ENCODE results near the gene SGCA. TPM values are rescaled to one million over a fixed set of nuclear protein-coding genes. Genes with fewer than 3 reads are reported as not detected.

SGCA gene
- total and polyA plus RNA-seq, 2 of the 8 experiments (the other 6 are each of a cell fraction or from before 2014, with no cell fraction given) = 0.12 TPM; not detected in 1

- no peak overlapping the region for H3K23ac ChIP-seq (ENCODE audit: insufficient read length)
- POLR2A ChIA-PET (ENCODE audit: partially characterized antibody) = interaction anchor here (1.3 to 2.6 kb wide), 4 partner anchors 8 to 25 kb away, joined by 4 to 9 read pairs (median 7); no protein-coding TSS in a partner anchor
- no peak overlapping the region for H4K8ac ChIP-seq (ENCODE audit: extremely low read depth, insufficient read depth, low read length)
- H3K14ac ChIP-seq (ENCODE audit: insufficient read length) = no peak overlapping the region
- peaks cover 8% of the 10 kb centered on the region for H3K79me1 ChIP-seq (ENCODE audit: low read depth, low read length)
- no peak overlapping the region for H3K56ac ChIP-seq (replicated peaks; ENCODE audit: insufficient read length, low read depth, low read length)
- no peak overlapping the region for H2AK5ac ChIP-seq (ENCODE audit: low read depth, low read length)
- H2BK5ac ChIP-seq (ENCODE audit: low read depth, low read length) = no peak overlapping the region
- H2BK15ac ChIP-seq (ENCODE audit: low read length) = no peak overlapping the region
- no peak overlapping the region for H3K27ac ChIP-seq (ENCODE audit: low read depth, low read length)
- no peak overlapping the region for H4K91ac ChIP-seq (replicated peaks; ENCODE audit: insufficient read length, low read length)
- peaks cover 0 to 6% (median 0%) of the 10 kb centered on the region in 4 experiments; a peak in 1 of 8 replicates for H3K36me3 ChIP-seq (ENCODE audit: control insufficient read depth in 2 of 4, insufficient read depth in 4 of 4, low read length in 3 of 4)
- H3K9ac ChIP-seq (replicated peaks in 1 of 4; ENCODE audit: extremely low read depth in 1 of 4, low read depth in 3 of 4, low read length in 3 of 4) = no peak overlapping the region
- FAIRE-seq = no peak
- H2AFZ ChIP-seq (ENCODE audit: low read length) = no peak overlapping the region
- WGBS, 2 experiments (ENCODE audit: extremely low coverage in 1 of 2, insufficient coverage in 1 of 2, insufficient read length in 1 of 2, insufficient replicate concordance in 2 of 2, low coverage in 1 of 2, low lambda C conversion rate in 2 of 2, missing lambda C conversion rate in 1 of 2) = 20% methylated on average over 14 of the region's 25 CpGs; no CpG with 5 or more reads in 1 of the 2 experiments
- peak overlapping the region; percentile 87 to 88 for H3K4me2 ChIP-seq (ENCODE audit: insufficient read depth in 1 of 2, low read depth in 2 of 2, low read length in 2 of 2)
- no peak overlapping the region for H3K4ac ChIP-seq (replicated peaks; ENCODE audit: insufficient read length, low read depth, low read length)
- no peak for DNase-seq (ENCODE audit: low read depth in 1 of 2, low spot score in 2 of 2)
- H3K4me1 ChIP-seq (replicated peaks in 1 of 4; ENCODE audit: control insufficient read depth in 3 of 4, insufficient read depth in 4 of 4, low read length in 3 of 4) = peaks cover 0 to 34% (median 16%) of the 10 kb centered on the region in 4 experiments; a peak in 6 of 7 replicates
- H2BK12ac ChIP-seq (ENCODE audit: low read depth, low read length) = peak overlapping the region; percentile 81; the same call in 1 of the 2 replicates
- CTCF ChIA-PET (ENCODE audit: partially characterized antibody) = interaction anchor here (0.5 to 21.5 kb wide), 15 partner anchors 10 to 204 kb away, joined by 3 to 299 read pairs (median 5); partner anchors contain the start of genes COL1A1, SAMD14 and SGCA
- H3K9me3 ChIP-seq (ENCODE audit: insufficient read depth in 2 of 2, low read depth in 1 of 2, low read length in 1 of 2) = no peaks in the 10 kb centered on the region
- no peak overlapping the region for H2BK120ac ChIP-seq (replicated peaks; ENCODE audit: low read depth, low read length)
- peak overlapping the region; percentile 15 for H3K18ac ChIP-seq (ENCODE audit: extremely low read depth, low read length)
- H3K79me2 ChIP-seq (ENCODE audit: control insufficient read depth in 1 of 2, insufficient read depth in 2 of 2, low read length in 2 of 2) = no peaks in the 10 kb centered on the region; a peak in 1 of 4 replicates
- H4K5ac ChIP-seq (ENCODE audit: insufficient read length, low read depth, low read length) = no peak overlapping the region
- peaks cover 5 to 16% of the 10 kb centered on the region in 2 experiments for H4K20me1 ChIP-seq (replicated peaks in 1 of 2; ENCODE audit: control insufficient read depth in 1 of 2, insufficient read depth in 2 of 2, low read length in 2 of 2)
- peaks cover 30% of the 10 kb centered on the region for H3K23me2 ChIP-seq (ENCODE audit: low read depth, low read length)
- no peak overlapping the region for H2BK20ac ChIP-seq (ENCODE audit: low read length)
- peak overlapping the region; percentile 30 to 64 (median 48) for H3K4me3 ChIP-seq (ENCODE audit: extremely low read depth in 1 of 4, insufficient read depth in 2 of 4, low read depth in 3 of 4, low read length in 4 of 4)
- H3K27me3 ChIP-seq (replicated peaks in 1 of 4; ENCODE audit: control insufficient read depth in 3 of 4, extremely low read depth in 1 of 4, insufficient read depth in 3 of 4, low read length in 3 of 4) = peaks cover 2 to 17% (median 15%) of the 10 kb centered on the region in 4 experiments; a peak in 6 of 7 replicates
- TF ChIP-seq EP300 (IDR thresholded peaks at IDR 0.05; ENCODE audit: borderline replicate concordance in 1 of 2, low read depth in 2 of 2, low read length in 2 of 2) (no peak), SIN3A (conservative IDR thresholded peaks at IDR 0.05 in 1 of 2, IDR thresholded peaks at IDR 0.05 in 1 of 2; ENCODE audit: low read depth in 1 of 2, low read length in 2 of 2) (peak; percentile 71 to 81; a peak in 3 of 4 replicates), RAD21 (IDR thresholded peaks at IDR 0.05 in 1 of 2, conservative IDR thresholded peaks at IDR 0.05 in 1 of 2; ENCODE audit: low read depth in 2 of 2, low read length in 2 of 2) (peak in 1 of 2 experiments; percentile 7; a peak in 1 of 4 replicates), SIX5 (IDR thresholded peaks at IDR 0.05; ENCODE audit: low read depth, low read length) (no peak), USF2 (IDR thresholded peaks at IDR 0.05; ENCODE audit: low read length) (peak; percentile 19; the same call in 1 of the 2 replicates), HDAC2 (IDR thresholded peaks at IDR 0.05; ENCODE audit: borderline replicate concordance in 1 of 2, low read depth in 2 of 2, low read length in 2 of 2) (peak in 1 of 2 experiments; percentile 62; a peak in 1 of 4 replicates), MAX (IDR thresholded peaks at IDR 0.05) (0 out of 2 replicates have a peak, but pooled peaks have one; percentile 35)
These were observed 17.3 kb upstream of the SGCA start for GRCh38 chr17:50148226-50149090.
